GM19372 (cell line): ENCODE measurements around the gene HAL.
"Not testable (repeated sequence)": the region's sequence is repeated elsewhere in the genome, so short reads cannot be mapped to it uniquely, and the experiment has no call there.

Experiments used
- ATAC-seq: cut with Tn5 transposase; IDR thresholded peaks from one replicate; pipeline ENCODE4 v1.9.1; 2021; ENCODE audit warnings: mild to moderate bottlenecking, low read depth, moderate library complexity; ENCODE audit not compliant: unreplicated experiment

Gene HAL

GRCh38 chr12:95978351-95978750, 17.8 kb downstream of the HAL start:
- ATAC-seq = no peak

- no peak for ATAC-seq
Observed at GRCh38 chr12:95977764-95978305, 18.3 kb downstream of the HAL start.

- ATAC-seq = no peak
Observed at GRCh38 chr12:95976416-95976832, 19.7 kb downstream of the HAL start.

- no peak for ATAC-seq
Observed at GRCh38 chr12:95975491-95975890, 20.7 kb downstream of the HAL start.

- ATAC-seq = no peak
Observed at GRCh38 chr12:95974358-95974757, 21.8 kb downstream of the HAL start.

- no peak for ATAC-seq
Observed at GRCh38 chr12:95972832-95973456, 23.2 kb downstream of the HAL start.

- ATAC-seq = no peak
Observed at GRCh38 chr12:95970905-95971304, 25.2 kb downstream of the HAL start.

- ATAC-seq = not testable (repeated sequence)
Observed at GRCh38 chr12:95969116-95969515, 27.0 kb downstream of the HAL start.

- ATAC-seq = no peak
Observed at GRCh38 chr12:95967301-95967700, 28.8 kb downstream of the HAL start.

GRCh38 chr12:95966287-95966870, 29.8 kb downstream of the HAL start:
- ATAC-seq = no peak

- no peak for ATAC-seq
Observed at GRCh38 chr12:95963096-95963495, 33.0 kb downstream of the HAL start.

- ATAC-seq = no peak
Observed at GRCh38 chr12:95962222-95962621, 33.9 kb downstream of the HAL start.

GRCh38 chr12:95960241-95960640, 35.9 kb downstream of the HAL start:
- ATAC-seq = no peak

GRCh38 chr12:95959107-95959506, 37.0 kb downstream of the HAL start:
- ATAC-seq = no peak

GRCh38 chr12:95956557-95957145, 39.5 kb downstream of the HAL start:
- no peak for ATAC-seq

GRCh38 chr12:95955549-95956159, 40.5 kb downstream of the HAL start:
- ATAC-seq = no peak

GRCh38 chr12:95953000-95953399, 43.1 kb downstream of the HAL start:
- ATAC-seq = no peak

- no peak for ATAC-seq
Observed at GRCh38 chr12:95951515-95951914, 44.6 kb downstream of the HAL start.

GRCh38 chr12:95949477-95950206, 46.5 kb downstream of the HAL start:
- no peak for ATAC-seq

- ATAC-seq = no peak
Observed at GRCh38 chr12:95944108-95944704, 51.9 kb downstream of the HAL start.
